ENCODE measurements around the gene MLEC. TPM values are rescaled to one million over a fixed set of nuclear protein-coding genes. Genes with fewer than 3 reads are reported as not detected.

Gene MLEC
- total and polyA plus RNA-seq, 9 of the 15 experiments (the other 6 are each of a cell fraction or from before 2014, with no cell fraction given): 18.5 to 108 (median 57.8) TPM

DNA sequence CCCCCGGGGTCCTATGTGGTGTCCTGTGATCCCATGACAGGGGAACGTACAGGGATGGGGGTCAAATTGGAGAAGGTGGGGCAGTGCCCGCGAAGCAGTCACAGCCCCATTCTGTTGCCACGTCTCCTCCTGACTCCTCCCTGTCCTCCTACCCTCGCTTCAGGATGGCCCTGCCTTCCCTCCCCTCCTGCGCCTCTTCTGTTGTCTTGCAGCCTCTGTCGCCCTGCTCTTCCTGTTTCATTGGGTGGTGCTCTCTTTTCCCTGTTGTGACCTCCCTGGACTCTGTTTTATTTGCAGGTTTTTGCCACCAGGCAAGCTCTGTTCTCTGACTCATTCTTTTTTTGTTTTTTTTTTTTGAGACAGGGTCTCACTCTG, 27.8 kb upstream of the MLEC start:
- Histone ChIP-seq H3K9me3 (replicated peaks; ENCODE audit: control insufficient read depth, insufficient read depth, low read depth, low read length) (no peaks in the 10 kb centered on the region), H3K27ac (ENCODE audit: extremely low read depth, low read depth, low read length) (no peak overlapping the region), H3K9me1 (ENCODE audit: control insufficient read depth, insufficient read depth, low read length) (no peaks in the 10 kb centered on the region), H3K4me1 (replicated peaks in 1 of 2; ENCODE audit: control insufficient read depth in 2 of 2, insufficient read depth in 2 of 2, low read length in 2 of 2) (peaks cover 0 to 5% of the 10 kb centered on the region in 2 experiments; a peak in 2 of 5 replicates), H3K36me3 (ENCODE audit: control insufficient read depth, insufficient read depth, low read length) (no peaks in the 10 kb centered on the region), H3K9ac (ENCODE audit: insufficient read depth in 1 of 2, low read depth in 2 of 2, low read length in 2 of 2) (no peak overlapping the region; a peak in 1 of 4 replicates), H3K27me3 (ENCODE audit: control insufficient read depth in 2 of 2, insufficient read depth in 2 of 2, low read length in 2 of 2) (peaks cover 53 to 77% of the 10 kb centered on the region in 2 experiments), H3K4me3 (no peak overlapping the region), H2AFZ (ENCODE audit: low read depth, low read length) (no peak overlapping the region), H4K20me1 (replicated peaks; ENCODE audit: control insufficient read depth, insufficient read depth, low read length) (peaks cover 4% of the 10 kb centered on the region; the same call in 1 of the 2 replicates), H3K79me2 (ENCODE audit: control insufficient read depth, insufficient read depth, low read length) (no peaks in the 10 kb centered on the region), H3K4me2 (ENCODE audit: insufficient read depth, low read length) (no peak overlapping the region)
- FAIRE-seq (no peak), DNase-seq (ENCODE audit: extremely low read depth in 1 of 4, low spot score in 3 of 4) (no peak), ATAC-seq (no peak)
- ChIA-PET POLR2A (interaction anchor here (1.0 kb wide), 1 partner anchor 15 kb away, joined by 3 read pairs; no protein-coding TSS in a partner anchor), CTCF (ENCODE audit: low intra/inter-chr PET ratio) (interaction anchor here (0.5 kb wide), 1 partner anchor 10 kb away, joined by 3 read pairs; no protein-coding TSS in a partner anchor)
- no TSS peak for BruUV-seq (replicated peaks)
- no peak for TF ChIP-seq ZNF384 (IDR thresholded peaks at IDR 0.05; ENCODE audit: low read depth, low read length)
- no peak for TF ChIP-seq DLX4 (CRISPR knock-in tag; IDR thresholded peaks at IDR 0.05)
- no peak for TF ChIP-seq RBFOX2 (IDR thresholded peaks at IDR 0.05; ENCODE audit: low read depth, low read length)
- TF ChIP-seq TRIM24 (IDR thresholded peaks at IDR 0.05): no peak
- TF ChIP-seq ASH1L (IDR thresholded peaks at IDR 0.05; ENCODE audit: borderline replicate concordance, low read depth, partially characterized antibody): no peak
- TF ChIP-seq USF2 (CRISPR knock-in tag; IDR thresholded peaks at IDR 0.05): no peak
- in situ Hi-C loops (cut with MboI) (loop anchor here (25.0 kb wide), 1 partner anchor 322 kb away; the partner anchor contains the start of gene PLA2G1B), intact Hi-C loops (cut with micrococcal nuclease) (no loop called here)
- 3% methylated on average over 8 of the region's 8 CpGs for WGBS (ENCODE audit: insufficient coverage, low coverage, missing lambda C conversion rate)
